Immature natural killer cell (primary cell): ENCODE measurements around the gene ATP6V0B. TPM values are rescaled to one million over a fixed set of nuclear protein-coding genes. Genes with fewer than 3 reads are reported as not detected.
A peak's percentile ranks its signal among the peaks of the same experiment; 100 is the strongest.

Experiments
- DNase-seq, 3 donors: peaks; one replicate each; pipeline ENCODE4 v3.0.0; 2022; ENCODE audit warnings: mixed read lengths in 1 of 3
- H3K27ac Mint-ChIP-seq, 6 donors: one replicate each; pipeline ENCODE4 v1.8.0; 2020; ENCODE audit warnings: mixed read lengths in 6 of 6, mild to moderate bottlenecking in 5 of 6, inconsistent platforms in 4 of 6, moderate library complexity in 3 of 6
- H3K27me3 Mint-ChIP-seq, 3 donors: one replicate each; pipeline ENCODE4 v1.8.0; 2020 to 2021; ENCODE audit warnings: low read depth in 3 of 3, mild to moderate bottlenecking in 3 of 3, mixed read lengths in 3 of 3, moderate library complexity in 3 of 3, inconsistent platforms in 1 of 3
- H3K36me3 Mint-ChIP-seq, 3 donors: one replicate each; pipeline ENCODE4 v1.8.0; 2020; ENCODE audit warnings: mixed read lengths in 3 of 3, inconsistent platforms in 2 of 3, mild to moderate bottlenecking in 2 of 3
- H3K4me1 Mint-ChIP-seq, 2 donors: one replicate each; pipeline ENCODE4 v1.8.0; 2020; ENCODE audit warnings: inconsistent platforms in 2 of 2, mild to moderate bottlenecking in 2 of 2, mixed read lengths in 2 of 2, moderate library complexity in 1 of 2
- H3K4me3 Mint-ChIP-seq, 5 donors: one replicate each; pipeline ENCODE4 v1.8.0; 2020; ENCODE audit warnings: mild to moderate bottlenecking in 5 of 5, mixed read lengths in 5 of 5, inconsistent platforms in 3 of 5, moderate library complexity in 3 of 5
- H3K9me3 Mint-ChIP-seq, 6 donors: one replicate each; pipeline ENCODE4 v1.8.0; 2020; ENCODE audit warnings: mild to moderate bottlenecking in 6 of 6, mixed read lengths in 6 of 6, inconsistent platforms in 4 of 6, moderate library complexity in 3 of 6
- polyA plus RNA-seq, 3 donors: library from polyadenylated mRNA; unstranded; fragments of 300-500 nt; fragmentation: Illumina TruSeq; gene quantifications; one replicate each; pipeline ENCODE4 v1.2.3, GENCODE V29; 2021

The ATP6V0B gene
- polyA plus RNA-seq, 3 donors from 2014 or later = 227 to 425 (median 395) TPM

- Mint-ChIP-seq H3K9me3 (no peaks in the 10 kb centered on the region), H3K4me3 (no peak overlapping the region), H3K36me3 (no peaks in the 10 kb centered on the region), H3K27me3 (no peaks in the 10 kb centered on the region), H3K4me1 (no peaks in the 10 kb centered on the region), H3K27ac (no peak overlapping the region)
- DNase-seq = no peak
Observed at GRCh38 chr1:44016041-44016889, 41.5 kb downstream of the ATP6V0B start.

DNA sequence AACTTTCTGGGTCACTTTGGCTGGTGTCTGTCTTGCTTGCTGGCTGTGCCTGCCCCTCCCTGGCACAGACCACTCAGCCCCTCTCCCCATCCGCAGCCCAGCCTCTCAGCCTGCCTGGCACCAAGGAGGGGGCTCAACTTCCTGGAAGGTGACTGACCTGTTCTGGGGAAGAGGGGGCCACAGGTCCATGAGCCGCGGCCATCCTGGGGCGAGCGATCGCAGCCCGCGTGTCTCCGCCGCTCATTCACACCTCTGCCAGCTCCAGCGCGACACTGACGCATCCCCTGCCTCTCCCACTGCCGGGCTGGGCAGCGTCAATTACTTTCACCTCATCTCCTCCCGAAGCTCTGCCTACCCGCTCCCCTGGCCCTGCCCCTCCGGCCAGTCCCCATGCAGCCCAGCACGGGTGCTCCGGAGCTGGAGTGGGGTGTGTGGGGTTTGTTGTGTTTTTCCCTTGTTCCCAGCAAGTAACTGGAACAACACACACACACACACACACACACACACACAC lies 42.2 kb downstream of the ATP6V0B start:
- Mint-ChIP-seq H3K9me3 (no peaks in the 10 kb centered on the region), H3K4me1 (no peaks in the 10 kb centered on the region), H3K4me3 (no peak overlapping the region), H3K36me3 (no peaks in the 10 kb centered on the region), H3K27ac (no peak overlapping the region), H3K27me3 (no peaks in the 10 kb centered on the region)
- DNase-seq = no peak

DNA sequence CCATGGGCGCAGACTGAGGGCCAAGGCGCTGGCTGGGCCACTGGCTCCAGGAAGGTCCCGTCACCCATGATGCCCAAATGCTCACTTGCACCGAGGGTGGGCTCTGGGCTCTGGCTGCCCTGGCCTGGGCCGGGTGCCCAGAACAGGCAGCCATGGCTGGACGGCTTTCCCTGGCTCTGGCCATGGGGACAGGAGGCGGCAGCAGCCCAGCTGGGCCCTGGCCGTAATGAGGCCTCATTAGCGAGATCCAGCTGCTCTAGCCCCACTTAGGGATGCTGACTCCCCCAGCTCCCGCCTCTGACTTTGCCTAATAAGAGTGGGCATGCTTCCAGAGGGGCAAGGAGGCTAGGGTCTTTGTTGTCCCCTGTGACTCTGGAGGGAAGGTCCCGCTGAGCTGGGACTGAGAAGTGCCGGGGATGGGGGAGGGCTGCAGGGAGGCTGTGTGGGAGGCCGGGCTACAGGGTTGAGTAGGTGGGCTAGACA lies 44.7 kb downstream of the ATP6V0B start:
- no peaks in the 10 kb centered on the region for H3K27me3 Mint-ChIP-seq
- no peak overlapping the region for H3K4me3 Mint-ChIP-seq
- no peak for DNase-seq

GRCh38 chr1:44020464-44020863 lies 45.7 kb downstream of the ATP6V0B start:
- Mint-ChIP-seq H3K4me3 (no peak overlapping the region), H3K36me3 (no peaks in the 10 kb centered on the region), H3K9me3 (no peaks in the 10 kb centered on the region), H3K27ac (no peak overlapping the region), H3K27me3 (no peaks in the 10 kb centered on the region), H3K4me1 (no peaks in the 10 kb centered on the region)
- no peak for DNase-seq

More for the DNA sequence above, 44.7 kb downstream of the ATP6V0B start:
- no peaks in the 10 kb centered on the region for H3K9me3 Mint-ChIP-seq
- no peaks in the 10 kb centered on the region for H3K36me3 Mint-ChIP-seq
- H3K27ac Mint-ChIP-seq = no peak overlapping the region
- H3K4me1 Mint-ChIP-seq = no peaks in the 10 kb centered on the region

GRCh38 chr1:44021156-44021555 lies 46.4 kb downstream of the ATP6V0B start:
- no peak overlapping the region for H3K4me3 Mint-ChIP-seq
- H3K4me1 Mint-ChIP-seq = no peaks in the 10 kb centered on the region
- no peak overlapping the region for H3K27ac Mint-ChIP-seq
- no peaks in the 10 kb centered on the region for H3K27me3 Mint-ChIP-seq
- no peaks in the 10 kb centered on the region for H3K36me3 Mint-ChIP-seq
- no peak for DNase-seq
- H3K9me3 Mint-ChIP-seq = no peaks in the 10 kb centered on the region

GRCh38 chr1:44021581-44022321 lies 47.0 kb downstream of the ATP6V0B start:
- Mint-ChIP-seq H3K27me3 (no peaks in the 10 kb centered on the region), H3K9me3 (no peaks in the 10 kb centered on the region), H3K4me1 (no peaks in the 10 kb centered on the region), H3K27ac (no peak overlapping the region), H3K4me3 (no peak overlapping the region), H3K36me3 (no peaks in the 10 kb centered on the region)
- DNase-seq = no peak

GRCh38 chr1:44024031-44024902 lies 49.5 kb downstream of the ATP6V0B start:
- DNase-seq = no peak
- Mint-ChIP-seq H3K9me3 (no peaks in the 10 kb centered on the region), H3K27ac (no peak overlapping the region), H3K4me1 (peaks cover 8 to 14% of the 10 kb centered on the region in 2 donors), H3K4me3 (no peak overlapping the region), H3K36me3 (no peaks in the 10 kb centered on the region), H3K27me3 (peaks cover 0 to 2% (median 0%) of the 10 kb centered on the region in 3 donors)

DNA sequence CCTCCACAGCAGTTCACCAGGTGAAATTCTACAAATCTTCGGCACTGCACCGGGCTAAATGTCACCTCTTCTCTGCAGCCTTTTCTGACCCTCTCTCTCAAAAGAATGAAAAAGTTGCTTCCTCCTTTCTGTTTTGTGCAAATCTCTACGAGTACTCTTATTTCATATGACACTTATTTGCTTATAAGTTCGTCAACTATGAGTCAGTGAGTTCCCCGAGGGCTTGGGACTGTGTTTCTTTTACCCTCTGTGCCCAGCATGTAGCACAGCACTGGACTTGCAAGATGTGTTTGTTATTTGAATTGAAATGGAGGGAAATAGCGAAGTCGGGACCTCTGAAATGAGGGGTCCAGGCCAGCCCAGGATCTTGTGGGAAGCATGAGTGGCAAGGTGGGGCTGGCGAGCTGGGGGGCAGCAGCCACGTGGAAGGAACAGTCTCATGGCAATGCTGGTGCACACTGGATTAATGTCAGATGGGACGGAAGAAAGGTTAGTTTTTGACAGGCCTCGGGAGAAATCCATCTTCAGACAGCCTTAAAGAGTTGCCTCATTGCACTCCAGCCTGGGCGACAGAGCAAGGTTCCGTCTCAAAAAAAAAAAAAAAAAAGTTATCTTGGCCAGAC lies 50.3 kb downstream of the ATP6V0B start:
- Mint-ChIP-seq H3K9me3 (no peaks in the 10 kb centered on the region), H3K27me3 (peaks cover 0 to 7% (median 0%) of the 10 kb centered on the region in 3 donors), H3K4me3 (no peak overlapping the region), H3K27ac (peak overlapping the region in 1 of 6 donors; percentile 23), H3K4me1 (peaks cover 14 to 21% of the 10 kb centered on the region in 2 donors), H3K36me3 (no peaks in the 10 kb centered on the region)
- no peak for DNase-seq

- Mint-ChIP-seq H3K27ac (no peak overlapping the region), H3K4me3 (no peak overlapping the region), H3K27me3 (peaks cover 0 to 7% (median 0%) of the 10 kb centered on the region in 3 donors), H3K9me3 (no peaks in the 10 kb centered on the region), H3K36me3 (no peaks in the 10 kb centered on the region), H3K4me1 (peaks cover 14 to 21% of the 10 kb centered on the region in 2 donors)
- no peak for DNase-seq
Observed at GRCh38 chr1:44025816-44026215, 51.1 kb downstream of the ATP6V0B start.

DNA sequence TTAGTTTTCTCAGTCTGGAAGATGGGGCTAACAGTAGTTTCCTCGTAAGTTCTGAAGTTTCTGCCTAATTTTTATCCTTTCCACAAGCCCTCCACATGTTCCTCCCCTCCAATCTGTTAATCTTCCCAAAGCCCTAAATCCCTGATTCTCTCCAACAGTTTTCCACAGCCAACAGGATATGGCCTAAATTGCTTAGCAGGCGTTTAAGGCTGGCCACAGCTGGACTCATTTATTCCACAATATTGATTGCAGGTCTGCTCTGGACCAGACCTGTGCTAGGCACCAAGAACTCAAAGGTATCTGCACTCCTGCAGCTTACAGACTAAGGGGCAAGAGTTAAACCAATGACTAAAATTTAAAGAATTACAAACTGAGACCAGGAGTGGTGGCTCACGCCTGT lies 52.6 kb downstream of the ATP6V0B start:
- Mint-ChIP-seq H3K4me1 (peaks cover 17 to 21% of the 10 kb centered on the region in 2 donors), H3K9me3 (no peaks in the 10 kb centered on the region), H3K27ac (no peak overlapping the region), H3K27me3 (peaks cover 2 to 13% (median 5%) of the 10 kb centered on the region in 3 donors), H3K4me3 (no peak overlapping the region), H3K36me3 (no peaks in the 10 kb centered on the region)
- no peak for DNase-seq
